GM12878 (cell line): ENCODE results near the gene ZNF334. TPM values are rescaled to one million over a fixed set of nuclear protein-coding genes. Genes with fewer than 3 reads are reported as not detected.

Source experiments
- ATAC-seq: fragments of 200-7000 bp; cut with Tn5 transposase; 3 replicates; pipeline ENCODE4 v1.9.1; 2020; ENCODE audit warnings: mild to moderate bottlenecking, moderate library complexity
- BruUV-seq: library from RNA; stranded (reverse); fragments of 400-500 nt; replicated peaks from 2 replicates; lab custom pipeline; 2021; lab: Mats Ljungman, UMichigan
- CTCF ChIA-PET: fragments of 300-600 bp; sonication (Branson Sonifier 250); formaldehyde crosslinking; extraction: SDS; loops from one replicate; lab custom pipeline; 2021; ENCODE audit warnings: inconsistent platforms; lab: Yijun Ruan, JAX
- POLR2A ChIA-PET: fragments of 350-600 bp; formaldehyde crosslinking; extraction: SDS; loops from one replicate; lab custom pipeline; 2021; ENCODE audit warnings: inconsistent platforms; lab: Charles Lee
- RAD21 ChIA-PET: fragments of 300-600 bp; sonication (Branson Sonifier 250); formaldehyde crosslinking; loops from one replicate; lab custom pipeline; 2023; ENCODE audit warnings: antibody characterized with exemption; ENCODE audit not compliant: unreplicated experiment; lab: Charles Lee
- SMC1A ChIA-PET: fragments of 300-600 bp; sonication (Branson Sonifier 250); formaldehyde crosslinking; loops from one replicate; lab custom pipeline; 2023; ENCODE audit not compliant: unreplicated experiment, uncharacterized antibody; lab: Charles Lee
- DNase-seq: peaks from one replicate; pipeline ENCODE4 v3.0.0-alpha.2; 2011; ENCODE audit warnings: low read depth, low spot score
- FAIRE-seq: peaks from 3 replicates; lab custom pipeline; 2011; peaks lifted over from hg19 to GRCh38; lab: Jason Lieb, UNC
- H2AFZ ChIP-seq: 2 replicates; pipeline ENCODE4 v1.6.0; 2011; ENCODE audit warnings: low read depth, low read length, control low read depth; ENCODE audit not compliant: control insufficient read depth
- H3K27ac ChIP-seq: 2 replicates; pipeline ENCODE4 v1.5.1; 2011; ENCODE audit warnings: control low read depth; ENCODE audit not compliant: control insufficient read depth, insufficient read depth
- H3K27me3 ChIP-seq, 2 experiments: replicated peaks in 1 of 2; 2 replicates each; pipeline versions ENCODE4 v1.6.0 to v1.6.1; 2011; ENCODE audit warnings: low read length in 1 of 2; ENCODE audit not compliant: control insufficient read depth in 2 of 2, insufficient read depth in 2 of 2
- H3K36me3 ChIP-seq, 2 experiments: 2 replicates each; pipeline ENCODE4 v1.5.1; 2011; ENCODE audit warnings: low read length in 1 of 2; ENCODE audit not compliant: control insufficient read depth in 2 of 2, insufficient read depth in 2 of 2
- H3K4me1 ChIP-seq: 2 replicates; pipeline ENCODE4 v1.6.1; 2011; ENCODE audit warnings: mild to moderate bottlenecking, low read length, moderate library complexity, mixed read lengths; ENCODE audit not compliant: control insufficient read depth, insufficient read depth
- H3K4me2 ChIP-seq: 2 replicates; pipeline ENCODE4 v1.6.0; 2011; ENCODE audit warnings: control low read depth; ENCODE audit not compliant: control insufficient read depth, insufficient read depth
- H3K4me3 ChIP-seq: fragments of 200-600 bp; sonication (generic); 2 replicates; pipeline ENCODE4 v1.5.1; 2016
- H3K79me2 ChIP-seq: 2 replicates; pipeline ENCODE4 v1.6.0; 2011; ENCODE audit warnings: low read length; ENCODE audit not compliant: control insufficient read depth, insufficient read depth
- H3K9ac ChIP-seq: 2 replicates; pipeline ENCODE4 v1.8.0; 2011; ENCODE audit warnings: low read length, control low read depth, mixed read lengths; ENCODE audit not compliant: control insufficient read depth, insufficient read depth
- H3K9me3 ChIP-seq: replicated peaks from 3 replicates; pipeline ENCODE4 v1.5.1; 2011; ENCODE audit warnings: mild to moderate bottlenecking, low read length; ENCODE audit not compliant: control insufficient read depth, insufficient read depth
- H4K20me1 ChIP-seq: 2 replicates; pipeline ENCODE4 v1.6.0; 2011; ENCODE audit not compliant: control insufficient read depth, insufficient read depth
- CHD1 ChIP-seq: IDR thresholded peaks from 2 replicates; pipeline ENCODE4 v1.6.1; 2012; ENCODE audit warnings: low read depth, low read length, improper control_type of control experiment
- E2F4 ChIP-seq: IDR thresholded peaks from 2 replicates; pipeline ENCODE4 v1.6.1; 2012; ENCODE audit warnings: low read depth, low read length, improper control_type of control experiment
- EZH2 ChIP-seq: IDR thresholded peaks from 2 replicates; pipeline ENCODE4 v1.6.1; 2012; ENCODE audit warnings: low read depth, mild to moderate bottlenecking, control low read depth, inconsistent platforms, low read length, borderline replicate concordance; ENCODE audit not compliant: control insufficient read depth
- GABPA ChIP-seq: IDR thresholded peaks from 2 replicates; pipeline ENCODE4 v1.6.1; 2014; ENCODE audit warnings: antibody characterized with exemption, low read depth, mild to moderate bottlenecking, inconsistent platforms
- HCFC1 ChIP-seq: fragments of 150-350 bp; IDR thresholded peaks from 2 replicates; pipeline ENCODE4 v1.6.1; 2014; ENCODE audit warnings: low read length
- MAX ChIP-seq: IDR thresholded peaks from 2 replicates; pipeline ENCODE4 v1.6.1; 2012; ENCODE audit warnings: low read depth, low read length, improper control_type of control experiment
- MLLT1 ChIP-seq: fragments of 450-650 bp; IDR thresholded peaks from 2 replicates; pipeline ENCODE4 v1.6.1; 2016; ENCODE audit warnings: mild to moderate bottlenecking
- NKRF ChIP-seq: fragments of 450-650 bp; conservative IDR thresholded peaks from 2 replicates; pipeline ENCODE4 v1.6.1; 2017; ENCODE audit warnings: mild to moderate bottlenecking, moderate library complexity
- PAX5 ChIP-seq: IDR thresholded peaks from 2 replicates; pipeline ENCODE4 v1.6.1; 2011; ENCODE audit warnings: low read depth, low read length, borderline replicate concordance
- PKNOX1 ChIP-seq: fragments of 450-650 bp; IDR thresholded peaks from 2 replicates; pipeline ENCODE4 v1.6.1; 2016; ENCODE audit warnings: mild to moderate bottlenecking
- PML ChIP-seq: IDR thresholded peaks from 2 replicates; pipeline ENCODE4 v1.6.1; 2012; ENCODE audit warnings: low read length, inconsistent platforms
- RAD51 ChIP-seq: fragments of 450-650 bp; IDR thresholded peaks from 2 replicates; pipeline ENCODE4 v1.6.1; 2016; ENCODE audit warnings: moderate library complexity, mild to moderate bottlenecking, inconsistent platforms
- RELA ChIP-seq: fragments of 450-650 bp; IDR thresholded peaks from 2 replicates; pipeline ENCODE4 v1.8.0; 2014; ENCODE audit warnings: borderline replicate concordance; ENCODE audit not compliant: partially characterized antibody
- STAT3 ChIP-seq: IDR thresholded peaks from 2 replicates; pipeline ENCODE4 v1.6.1; 2011; ENCODE audit warnings: low read depth, low read length, improper control_type of control experiment
- WRNIP1 ChIP-seq: IDR thresholded peaks from 2 replicates; pipeline ENCODE4 v1.6.1; 2011; ENCODE audit warnings: low read depth, low read length, improper control_type of control experiment, borderline replicate concordance
- ZBTB4 ChIP-seq: fragments of 450-650 bp; formaldehyde crosslinking; IDR thresholded peaks from 2 replicates; pipeline ENCODE4 v1.4.0; 2022; ENCODE audit warnings: mild to moderate bottlenecking, moderate library complexity
- WGBS: methylation state at CpG from one replicate; pipeline ENCODE4 v1.1.6; 2016; ENCODE audit warnings: low lambda C conversion rate; ENCODE audit not compliant: insufficient replicate concordance, insufficient coverage; ENCODE audit errors: missing lambda C conversion rate; 5-methylcytosine and 5-hydroxymethylcytosine counted together
- in situ Hi-C: fragments of 300-500 bp; cut with MboI; formaldehyde crosslinking; loops from 9 replicates; pipeline ENCODE4 v1.14.3; 2018; ENCODE audit warnings: mixed read lengths
- intact Hi-C: fragments of 100-400 bp; cut with micrococcal nuclease; formaldehyde crosslinking; loops from one replicate; pipeline ENCODE4 v1.14.2; 2022; ENCODE audit not compliant: unreplicated experiment
- polyA plus RNA-seq, 11 experiments: library from polyadenylated mRNA; depleted of rRNA in 4 of 11; unstranded in 6 of 11; stranded (reverse) in 5 of 11; fragments of >200 nt; fragmentation: Nextera tagmentation in 4 of 11; fragmentation: Illumina TruSeq in 1 of 11; extraction: Ambion mirVana in 4 of 11; extraction: Trizol in 1 of 11; gene quantifications; 1 replicate in 1 of 11; 2 replicates in 10 of 11; pipeline versions ENCODE4 v1.2.1 to v1.2.3, GENCODE V29; 2011 to 2016; ENCODE audit warnings: inconsistent platforms in 2 of 11, missing spikeins in 2 of 11, low read depth in 1 of 11
- total RNA-seq, 4 experiments: library from RNA; depleted of rRNA in 3 of 4; stranded (reverse); fragments of >200 nt in 3 of 4; fragmentation: Illumina TruSeq in 1 of 4; extraction: Trizol in 1 of 4; gene quantifications; 2 replicates each; pipeline versions ENCODE4 v1.2.1 to v1.2.3, GENCODE V29; 2013 to 2021

The ZNF334 gene
- total and polyA plus RNA-seq, 10 of the 15 experiments (the other 5 are each of a cell fraction or from before 2014, with no cell fraction given), result 0.08 to 2.0 (median 1.2) TPM

- no peak overlapping the region for H3K4me3 ChIP-seq
- DNase-seq (no peak), ATAC-seq (no peak), FAIRE-seq (no peak)
- no peaks in the 10 kb centered on the region for H3K36me3 ChIP-seq
- H4K20me1 ChIP-seq, result no peaks in the 10 kb centered on the region
- ChIA-PET CTCF (no interaction called here), POLR2A (interaction anchor here (0.8 kb wide), 1 partner anchor 18 kb away, joined by 5 read pairs; no protein-coding TSS in a partner anchor), RAD21 (no interaction called here), SMC1A (no interaction called here)
- no peaks in the 10 kb centered on the region; the same call in 2 of the 3 replicates for H3K9me3 ChIP-seq
- in situ Hi-C loops, result no loop called here
- H3K79me2 ChIP-seq, result no peaks in the 10 kb centered on the region
- no peak overlapping the region for H3K27ac ChIP-seq
- no peak overlapping the region for H3K4me2 ChIP-seq
- intact Hi-C loops, result loop anchor here (5.0 kb wide), 1 partner anchor 139 kb away; no protein-coding TSS in a partner anchor
- H2AFZ ChIP-seq, result no peak overlapping the region
- no TSS peak for BruUV-seq
- H3K4me1 ChIP-seq, result peaks cover 22% of the 10 kb centered on the region
- no peak overlapping the region for H3K9ac ChIP-seq
- H3K27me3 ChIP-seq, result peaks cover 0 to 3% of the 10 kb centered on the region in 2 experiments; a peak in 2 of 4 replicates
- WGBS, result 61% methylated on average over 4 of the region's 4 CpGs
- no peak for TF ChIP-seq ZBTB4 (CRISPR knock-in tag)
- no peak for TF ChIP-seq RAD51
- TF ChIP-seq EZH2, result no peak
- no peak for TF ChIP-seq PAX5
- TF ChIP-seq MLLT1, result no peak
- no peak for TF ChIP-seq NKRF
- no peak for TF ChIP-seq PML
- no peak for TF ChIP-seq CHD1
- TF ChIP-seq STAT3, result no peak
- no peak for TF ChIP-seq RELA
- TF ChIP-seq MAX, result no peak
- no peak for TF ChIP-seq E2F4
- no peak for TF ChIP-seq PKNOX1
- no peak for TF ChIP-seq GABPA
- no peak for TF ChIP-seq WRNIP1
- no peak for TF ChIP-seq HCFC1
Measured at GRCh38 chr20:46543033-46543432, 29.7 kb upstream of the ZNF334 start.
